Stimulated activated CD8-positive, alpha-beta memory T cell treated with anti-CD3 and anti-CD28 coated beads, Interleukin-12 subunit alpha, Interleukin-12 subunit beta, amount 100 ng/mL, for 1 hour (primary cell): ENCODE data around the gene RTL10.

Experiments
- DNase-seq: peaks from one replicate; pipeline ENCODE4 v3.0.0-alpha.2; 2020; ENCODE audit warnings: low read depth

RTL10 gene

DNA sequence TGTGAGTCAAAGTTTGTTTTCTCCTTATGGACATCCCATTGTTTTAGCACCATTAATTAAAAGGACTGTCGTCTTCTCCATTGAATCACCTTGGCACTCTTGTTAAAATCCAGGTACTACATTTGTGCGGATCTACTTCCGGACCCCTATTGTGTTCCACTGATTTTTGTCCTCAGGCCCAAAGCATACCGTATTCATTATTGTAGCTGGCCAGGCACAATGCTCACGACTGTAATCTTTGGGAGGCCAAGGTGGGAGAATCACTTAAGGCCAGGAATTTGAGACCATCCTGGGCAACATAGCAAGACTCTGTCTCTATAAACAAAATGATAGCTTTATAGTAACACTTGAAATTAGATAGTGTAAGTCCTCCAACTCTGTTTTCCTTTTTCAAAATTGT lies 8.9 kb upstream of the RTL10 start:
- DNase-seq = no peak

GRCh38 chr22:19862619-19863246 lies 8.1 kb upstream of the RTL10 start:
- no peak for DNase-seq

DNA sequence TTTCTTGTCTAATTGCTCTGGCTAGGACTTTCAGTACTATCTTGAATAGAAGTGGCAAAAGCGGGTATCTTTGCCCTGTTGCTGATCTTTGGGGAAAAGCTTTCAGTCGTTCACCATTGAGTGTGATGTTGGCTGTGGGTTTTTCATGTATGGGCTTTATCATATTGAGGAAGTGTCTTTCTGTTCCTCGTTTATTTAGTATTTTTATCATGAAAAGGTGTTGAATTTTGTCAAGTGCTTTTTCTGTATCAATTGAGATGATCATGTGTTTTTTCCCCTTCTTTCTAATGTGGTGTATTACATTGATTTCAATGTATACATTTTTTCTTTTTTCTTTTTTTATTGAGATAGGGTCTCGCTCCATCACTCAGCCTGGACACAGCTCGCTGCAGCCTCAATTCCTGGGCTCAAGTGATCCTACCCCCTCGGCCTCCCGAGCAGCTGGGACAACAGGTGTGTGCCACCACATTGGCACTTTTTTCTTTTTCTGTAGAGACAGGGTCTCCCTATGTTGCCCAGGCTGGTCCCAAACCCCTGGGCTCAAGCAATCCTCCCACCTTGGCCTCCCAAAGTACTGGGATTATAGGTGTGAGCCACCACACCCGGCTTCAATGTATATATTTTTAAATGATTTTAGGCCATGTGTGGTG lies 5.3 kb upstream of the RTL10 start:
- no peak for DNase-seq

GRCh38 chr22:19857382-19857781 lies 2.7 kb upstream of the RTL10 start:
- DNase-seq = no peak

DNA sequence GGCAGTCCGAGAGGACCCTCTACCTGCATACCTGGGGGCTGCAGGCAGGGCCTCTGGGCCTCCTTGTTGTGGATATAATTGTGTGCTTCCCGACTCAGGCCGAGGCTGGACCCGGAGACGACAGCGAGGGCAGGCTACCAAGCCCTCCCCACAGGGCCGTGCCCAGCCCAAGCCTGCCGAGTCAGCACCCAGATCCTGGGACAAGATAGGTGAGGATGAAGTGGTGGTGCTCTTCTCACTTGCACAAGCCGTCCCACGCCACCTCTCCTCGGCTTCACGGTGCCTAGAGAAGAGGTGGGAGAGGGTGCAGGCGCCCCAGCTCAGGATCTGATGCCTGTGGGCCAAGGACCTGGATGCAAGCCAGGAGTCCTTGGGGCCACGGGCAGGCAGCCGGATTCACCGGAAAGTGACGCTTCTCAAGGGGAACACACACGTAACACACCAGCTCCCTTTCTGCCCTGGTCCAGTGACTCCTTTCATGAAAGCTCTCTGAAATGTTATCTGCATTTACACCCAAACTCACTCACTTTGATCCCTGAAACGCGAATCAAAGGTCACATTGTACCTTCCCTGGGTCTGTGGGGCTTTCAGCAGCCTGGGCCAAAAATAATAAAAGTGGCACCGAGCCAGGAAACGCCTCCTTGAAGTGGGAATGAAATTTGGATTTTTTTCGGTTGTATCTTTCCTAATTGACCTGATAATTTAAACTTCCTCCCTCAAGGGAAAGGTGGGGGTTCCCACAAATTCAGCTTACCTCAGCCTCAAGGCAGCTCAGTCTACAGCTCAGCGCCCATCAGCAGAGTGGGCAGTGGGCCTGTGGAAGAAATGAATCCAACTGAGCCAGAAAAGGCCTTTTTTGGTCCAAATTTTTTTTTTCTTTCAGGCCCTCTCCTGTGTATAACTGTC lies 1.1 kb upstream of the RTL10 start:
- DNase-seq = peak; percentile 20

- DNase-seq = no peak
Measured at GRCh38 chr22:19853879-19854777, 546 bp downstream of the RTL10 start.

GRCh38 chr22:19853058-19853878 lies 1.4 kb downstream of the RTL10 start:
- DNase-seq = no peak

GRCh38 chr22:19852177-19852781 lies 2.4 kb downstream of the RTL10 start:
- DNase-seq = no peak

- no peak for DNase-seq
Measured at GRCh38 chr22:19851291-19852176, 3.1 kb downstream of the RTL10 start.

DNA sequence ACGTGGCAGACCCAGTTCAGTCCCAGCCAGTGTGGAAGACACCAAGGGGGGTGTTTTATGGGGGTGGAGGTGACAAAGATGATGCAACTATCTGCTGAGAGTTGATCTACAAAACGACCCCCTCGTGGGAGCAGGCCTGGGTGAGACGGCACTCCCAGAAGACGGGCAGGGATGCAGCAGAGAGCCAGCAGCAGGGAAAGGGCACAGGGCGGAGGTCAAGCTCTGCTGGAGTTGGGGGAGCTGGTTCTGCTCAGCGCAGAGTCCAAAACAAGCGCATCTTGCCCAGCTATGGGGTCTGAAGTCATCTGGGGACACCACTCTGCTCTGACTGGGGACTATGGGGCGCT lies 3.9 kb downstream of the RTL10 start:
- DNase-seq = no peak

DNA sequence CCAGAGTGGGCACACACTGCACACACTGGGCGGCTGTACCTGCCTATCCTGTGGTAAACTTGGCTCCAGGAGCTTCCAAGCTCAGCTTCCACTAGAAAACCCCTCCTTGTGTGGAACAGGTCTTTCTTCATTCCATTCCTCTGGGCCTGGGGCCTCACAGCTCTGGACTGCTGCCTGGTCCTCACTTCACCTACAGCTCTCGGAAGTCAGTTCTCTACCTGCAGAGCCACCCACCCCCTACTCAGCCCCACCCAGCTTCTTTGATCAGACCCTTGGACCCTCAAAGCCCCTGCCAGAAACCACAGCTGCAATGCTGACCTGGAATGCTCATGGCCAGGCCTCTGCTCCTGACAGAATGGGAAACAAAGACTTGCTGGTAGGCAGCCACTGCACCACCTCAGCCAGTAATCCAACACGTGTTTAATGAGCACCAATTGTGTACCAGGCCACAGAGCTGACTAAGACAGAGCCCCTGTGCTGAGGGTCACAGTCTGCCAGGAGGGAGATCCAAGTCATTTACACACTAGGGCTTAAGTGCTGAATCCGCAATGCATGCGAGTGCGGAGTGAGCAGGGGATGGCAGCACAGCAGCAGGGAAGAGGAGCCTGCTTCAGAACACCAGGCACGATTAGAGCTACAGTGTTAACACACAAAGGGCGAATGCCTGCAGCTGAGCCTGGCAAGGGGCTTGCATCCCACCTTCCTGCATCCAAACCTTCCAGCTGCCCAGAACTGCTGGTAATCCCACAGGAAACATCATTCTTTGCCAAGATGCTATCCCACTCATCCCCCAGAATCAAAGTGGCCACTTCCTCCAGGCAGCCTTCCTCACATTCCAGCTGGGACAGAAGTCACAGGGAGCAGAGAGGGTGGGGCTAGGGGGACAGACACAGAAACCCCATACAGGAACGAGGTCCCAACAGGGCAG lies 4.6 kb downstream of the RTL10 start:
- no peak for DNase-seq

DNA sequence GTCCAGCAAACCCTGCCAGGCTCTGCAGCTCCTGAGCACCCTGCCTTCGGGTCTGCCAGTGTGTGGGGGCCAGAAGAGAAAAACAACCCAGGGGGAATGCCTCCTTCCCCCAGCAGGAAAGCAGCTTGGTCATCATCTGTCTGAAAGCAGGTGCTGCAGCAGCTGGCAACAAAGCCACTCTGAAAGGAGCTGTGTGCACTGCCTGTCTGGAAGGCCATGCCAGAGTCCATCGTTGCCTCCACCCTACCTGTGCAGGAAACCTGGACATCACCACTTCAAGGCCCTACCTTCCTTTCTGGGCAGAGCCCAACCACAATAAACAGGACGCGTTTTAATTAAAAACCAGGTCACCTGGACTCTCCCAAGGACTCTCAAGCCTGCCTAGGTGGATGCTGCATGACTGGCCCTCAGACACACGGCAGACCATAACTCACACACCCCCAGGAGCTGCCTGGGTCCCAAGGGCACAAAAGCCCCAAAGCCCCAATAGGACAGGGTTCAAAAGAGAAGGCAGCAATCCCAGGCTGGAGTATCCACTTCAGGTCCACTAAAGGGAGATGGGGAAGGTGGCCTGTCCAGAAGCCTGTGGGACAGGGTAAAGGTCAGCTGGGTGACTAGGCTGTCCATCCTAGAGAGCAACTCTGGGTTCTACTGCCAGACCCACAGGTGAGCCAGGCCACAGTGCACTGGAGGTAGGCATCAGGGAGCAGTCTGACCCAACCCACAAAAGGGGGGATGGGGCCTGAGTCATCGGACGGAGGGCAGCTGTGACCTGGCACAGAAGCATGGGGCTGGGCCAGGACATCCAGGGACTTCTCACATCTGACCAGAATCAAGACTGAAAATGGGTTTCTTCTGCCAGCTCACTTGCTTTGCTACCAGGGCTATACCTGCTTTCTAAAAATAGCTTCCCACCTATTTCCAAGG lies 6.1 kb downstream of the RTL10 start:
- DNase-seq = no peak

GRCh38 chr22:19847345-19847632 lies 7.4 kb downstream of the RTL10 start:
- DNase-seq = no peak

DNA sequence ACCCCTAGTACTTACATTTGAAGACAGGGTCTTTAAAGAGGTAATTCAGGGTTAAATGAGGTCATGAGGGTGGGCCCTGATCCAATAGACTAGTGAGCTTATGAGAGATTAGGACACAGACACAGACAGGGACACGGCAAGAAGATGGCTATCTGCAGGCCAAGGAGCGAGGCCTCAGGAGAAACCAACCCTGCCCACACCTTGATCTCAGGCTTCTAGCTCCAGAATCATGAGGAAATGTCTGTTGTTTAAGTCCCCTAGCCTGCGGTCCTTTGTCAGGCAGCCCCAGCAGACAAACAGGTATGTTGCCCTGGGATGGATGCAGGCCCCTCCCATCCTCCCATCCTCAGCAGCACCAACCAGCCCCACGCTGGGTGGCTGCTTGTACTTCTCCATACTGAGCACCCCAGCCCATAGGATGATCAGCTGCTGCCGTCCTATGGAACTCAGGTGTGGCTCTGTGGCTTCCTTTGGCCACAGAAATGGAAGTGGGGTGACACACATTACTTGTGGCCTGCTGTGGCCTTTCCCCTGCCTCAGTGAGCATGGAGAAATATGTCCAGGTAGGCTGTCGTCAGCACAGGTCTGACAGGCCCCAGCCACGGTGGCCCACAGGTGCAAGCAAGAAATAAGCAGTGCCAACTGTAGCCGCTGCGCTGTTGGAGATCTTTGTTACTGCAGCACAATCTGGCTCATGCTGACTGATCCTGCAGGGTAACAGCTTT lies 7.9 kb downstream of the RTL10 start:
- no peak for DNase-seq

DNA sequence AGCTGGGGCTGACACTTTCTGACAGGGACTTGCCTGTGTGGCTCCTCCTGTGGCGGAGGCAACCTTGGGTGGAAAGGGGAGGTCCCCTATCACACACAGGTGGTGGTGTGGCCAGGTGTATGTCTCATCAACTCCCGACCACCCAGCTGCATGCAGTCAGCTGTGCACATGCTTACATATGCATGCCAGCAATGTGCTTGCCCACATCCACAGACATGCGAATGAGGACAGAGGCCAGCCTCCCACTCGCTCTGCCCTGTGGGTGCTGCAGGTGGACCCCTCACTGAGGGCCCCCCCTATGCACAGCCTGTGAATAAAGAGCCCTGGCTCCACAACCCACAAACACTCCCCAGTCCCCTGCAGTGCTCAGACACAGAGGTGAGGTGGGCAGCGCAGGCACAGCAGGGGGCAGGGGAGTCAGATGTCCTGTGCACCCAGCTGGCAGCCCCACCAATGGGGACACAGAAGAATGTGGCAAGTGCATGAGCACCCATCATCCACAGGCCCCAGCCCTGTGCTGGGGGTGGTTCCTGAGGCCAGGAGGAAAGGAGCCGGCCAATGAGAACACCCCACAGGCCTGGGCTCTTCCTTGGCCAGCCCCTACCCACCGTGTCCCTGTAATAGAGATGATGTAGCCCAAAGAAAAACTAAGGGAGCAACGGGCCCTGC lies 9.5 kb downstream of the RTL10 start:
- DNase-seq = no peak

DNA sequence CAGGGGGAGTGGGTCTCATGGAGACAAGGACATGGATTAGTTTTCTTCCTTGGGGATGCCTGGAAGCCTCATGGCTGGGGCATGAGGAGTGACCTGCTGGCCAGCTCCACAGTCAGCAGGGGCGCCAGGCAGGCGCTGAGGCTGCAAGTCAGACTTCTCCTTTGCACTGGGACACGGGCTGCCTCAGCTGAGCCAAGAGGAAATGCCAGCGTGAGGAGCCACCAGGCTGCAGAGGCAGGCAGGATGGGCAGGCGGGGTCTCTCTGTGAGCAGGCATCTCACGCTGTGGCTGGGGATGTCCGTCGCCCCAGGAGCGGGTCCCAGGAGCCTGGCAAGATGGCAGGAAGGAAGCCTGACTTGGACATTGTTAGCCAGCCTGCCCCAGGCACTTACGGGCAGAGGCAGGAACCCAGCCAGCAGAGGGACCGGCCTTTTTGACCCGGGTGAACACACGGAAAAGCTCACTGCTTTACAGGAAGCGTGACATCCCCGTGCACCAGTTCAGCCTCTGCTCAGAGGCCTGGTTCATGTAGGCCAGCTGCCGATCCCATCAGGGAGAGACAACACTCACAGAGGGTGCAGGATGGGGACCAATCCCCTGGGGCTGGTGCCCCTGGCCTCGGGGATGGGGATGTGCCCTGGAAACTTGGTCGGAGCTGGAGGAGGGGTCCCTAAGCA lies 10.2 kb downstream of the RTL10 start:
- DNase-seq = peak; percentile 7
